ENCODE results near the gene MCC. TPM values are rescaled to one million over a fixed set of nuclear protein-coding genes. Genes with fewer than 3 reads are reported as not detected.

MCC gene
- total RNA-seq, 1 donor from 2014 or later: 47.9 TPM

GRCh38 chr5:113493446-113493845 lies 5.2 kb upstream of the MCC start:
- no peak for DNase-seq (ENCODE audit: extremely low spot score in 2 of 2)
- intact Hi-C loops (cut with DNase I): no loop called here
- Histone ChIP-seq H3K9me3 (no peaks in the 10 kb centered on the region), H3K27ac (no peak overlapping the region), H3K4me1 (peaks cover 15% of the 10 kb centered on the region), H3K4me3 (no peak overlapping the region), H3K27me3 (no peaks in the 10 kb centered on the region), H3K36me3 (no peaks in the 10 kb centered on the region)
- TF ChIP-seq POLR2AphosphoS5 (IDR thresholded peaks at IDR 0.05; ENCODE audit: insufficient read depth in 1 of 2, low read depth in 1 of 2) (no peak), CTCF (IDR thresholded peaks at IDR 0.05) (no peak), POLR2A (IDR thresholded peaks at IDR 0.05) (no peak)

GRCh38 chr5:113491022-113491421 lies 2.8 kb upstream of the MCC start:
- H3K9me3 ChIP-seq: no peaks in the 10 kb centered on the region
- no peak overlapping the region for H3K27ac ChIP-seq
- no peaks in the 10 kb centered on the region for H3K27me3 ChIP-seq
- H3K4me1 ChIP-seq: peaks cover 15% of the 10 kb centered on the region
- TF ChIP-seq POLR2A (IDR thresholded peaks at IDR 0.05) (no peak), CTCF (IDR thresholded peaks at IDR 0.05) (no peak), POLR2AphosphoS5 (IDR thresholded peaks at IDR 0.05; ENCODE audit: insufficient read depth in 1 of 2, low read depth in 1 of 2) (no peak)
- intact Hi-C loops (cut with DNase I): no loop called here
- no peak overlapping the region for H3K4me3 ChIP-seq
- H3K36me3 ChIP-seq: no peaks in the 10 kb centered on the region
- no peak for DNase-seq (ENCODE audit: extremely low spot score in 2 of 2)

GRCh38 chr5:113490317-113490716 lies 2.1 kb upstream of the MCC start:
- H3K9me3 ChIP-seq: no peaks in the 10 kb centered on the region
- H3K27me3 ChIP-seq: no peaks in the 10 kb centered on the region
- H3K27ac ChIP-seq: no peak overlapping the region
- TF ChIP-seq CTCF (IDR thresholded peaks at IDR 0.05): no peak
- no peak for TF ChIP-seq POLR2A (IDR thresholded peaks at IDR 0.05)
- no peak for TF ChIP-seq POLR2AphosphoS5 (IDR thresholded peaks at IDR 0.05; ENCODE audit: insufficient read depth in 1 of 2, low read depth in 1 of 2)
- intact Hi-C loops (cut with DNase I): no loop called here
- H3K4me1 ChIP-seq: peaks cover 15% of the 10 kb centered on the region
- H3K4me3 ChIP-seq: no peak overlapping the region
- DNase-seq (ENCODE audit: extremely low spot score in 2 of 2): no peak
- no peaks in the 10 kb centered on the region for H3K36me3 ChIP-seq

- TF ChIP-seq POLR2A (IDR thresholded peaks at IDR 0.05): no peak
- TF ChIP-seq CTCF (IDR thresholded peaks at IDR 0.05): no peak
- TF ChIP-seq POLR2AphosphoS5 (IDR thresholded peaks at IDR 0.05; ENCODE audit: insufficient read depth in 1 of 2, low read depth in 1 of 2): peak in 1 of 2 donors; percentile 83
- Histone ChIP-seq H3K4me1 (peaks cover 15% of the 10 kb centered on the region), H3K27me3 (no peaks in the 10 kb centered on the region), H3K27ac (peak overlapping the region; percentile 69), H3K36me3 (no peaks in the 10 kb centered on the region), H3K9me3 (no peaks in the 10 kb centered on the region), H3K4me3 (peak overlapping the region; percentile 76 to 87)
- intact Hi-C loops (cut with DNase I): no loop called here
- no peak for DNase-seq (ENCODE audit: extremely low spot score in 2 of 2)
Measured at GRCh38 chr5:113489299-113489698, 1.0 kb upstream of the MCC start.

GRCh38 chr5:113488645-113489184 lies 462 bp upstream of the MCC start:
- intact Hi-C loops (cut with DNase I): no loop called here
- peak overlapping the region; percentile 76 to 87 for H3K4me3 ChIP-seq
- H3K4me1 ChIP-seq: peaks cover 15% of the 10 kb centered on the region
- no peak for TF ChIP-seq POLR2A (IDR thresholded peaks at IDR 0.05)
- H3K27ac ChIP-seq: peak overlapping the region; percentile 69
- H3K36me3 ChIP-seq: no peaks in the 10 kb centered on the region
- DNase-seq (ENCODE audit: extremely low spot score in 2 of 2): no peak
- no peaks in the 10 kb centered on the region for H3K27me3 ChIP-seq
- no peaks in the 10 kb centered on the region for H3K9me3 ChIP-seq
